SIG-M5 treated with dmso at 0.1 percent for 504 hours (cell line): ENCODE results near the gene ZNF280B.
"Not testable (repeated sequence)": the region's sequence is repeated elsewhere in the genome, so short reads cannot be mapped to it uniquely, and the experiment has no call there.

Experiments
- DNase-seq: peaks from one replicate; lab custom pipeline; 2025; ENCODE audit not compliant: unreplicated experiment; lab: John Stamatoyannopoulos, UW

ZNF280B gene

DNA sequence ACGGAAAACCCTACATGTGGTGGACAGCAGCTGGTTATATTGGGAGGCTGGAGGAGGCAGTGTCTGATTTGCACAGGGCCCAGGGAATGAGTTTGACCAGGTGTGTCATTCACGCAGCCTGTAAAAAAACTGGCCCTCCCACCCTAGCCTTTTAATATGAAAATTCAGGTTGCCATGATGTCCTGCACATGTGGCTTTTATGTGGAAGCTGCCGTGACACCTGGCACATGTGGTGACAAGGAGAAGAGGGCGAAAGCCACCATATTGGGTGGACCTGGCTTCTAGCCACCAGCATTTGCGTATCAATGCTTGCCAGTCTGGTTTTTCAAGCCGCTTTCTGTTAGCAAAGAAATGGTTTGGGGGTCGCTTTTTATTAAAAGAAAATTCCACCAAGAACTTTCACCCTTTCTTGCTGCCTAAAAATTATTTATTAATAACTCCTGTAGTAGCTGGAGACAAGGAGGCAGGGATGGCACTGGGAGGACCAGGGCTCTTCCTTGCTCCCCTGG is 43.4 kb downstream of the ZNF280B start:
- no peak for DNase-seq

- DNase-seq: no peak
These were observed 43.9 kb downstream of the ZNF280B start for GRCh38 chr22:22464541-22465054.

DNA sequence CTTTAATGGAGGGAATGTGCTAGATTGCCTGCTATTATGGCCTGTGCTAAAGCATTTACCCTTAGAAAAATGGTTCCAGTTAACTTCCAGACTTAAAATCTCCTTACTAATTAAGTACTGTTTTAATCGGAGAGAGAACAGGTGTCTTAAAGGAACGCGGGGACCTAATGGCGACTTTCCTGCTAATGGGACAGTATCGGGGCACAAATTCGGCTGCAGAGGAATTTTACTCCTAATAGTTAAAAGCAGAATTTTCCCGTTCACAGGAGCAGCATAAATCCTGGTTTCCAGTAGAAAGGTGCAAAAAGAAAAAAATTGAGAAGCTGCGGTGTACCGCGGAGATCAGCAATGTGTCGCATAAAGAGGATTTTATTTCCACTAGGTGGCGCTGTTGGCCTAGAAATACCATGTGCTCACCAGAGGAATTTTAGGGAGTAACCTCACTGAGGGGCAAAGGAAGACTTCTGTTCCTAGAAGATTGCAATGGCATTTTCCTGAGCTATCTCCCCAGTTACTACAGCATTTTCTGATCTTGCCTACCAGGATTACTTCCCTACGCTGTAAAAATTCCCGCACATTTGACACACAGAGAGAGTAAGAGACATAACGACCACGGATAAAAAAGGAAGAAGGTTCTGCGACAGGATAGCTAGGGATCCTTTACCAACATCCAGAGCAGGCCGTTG is 44.5 kb downstream of the ZNF280B start:
- peak; percentile 39 for DNase-seq

- DNase-seq: peak; percentile 1
These were observed 45.6 kb downstream of the ZNF280B start for GRCh38 chr22:22462813-22463567.

DNA sequence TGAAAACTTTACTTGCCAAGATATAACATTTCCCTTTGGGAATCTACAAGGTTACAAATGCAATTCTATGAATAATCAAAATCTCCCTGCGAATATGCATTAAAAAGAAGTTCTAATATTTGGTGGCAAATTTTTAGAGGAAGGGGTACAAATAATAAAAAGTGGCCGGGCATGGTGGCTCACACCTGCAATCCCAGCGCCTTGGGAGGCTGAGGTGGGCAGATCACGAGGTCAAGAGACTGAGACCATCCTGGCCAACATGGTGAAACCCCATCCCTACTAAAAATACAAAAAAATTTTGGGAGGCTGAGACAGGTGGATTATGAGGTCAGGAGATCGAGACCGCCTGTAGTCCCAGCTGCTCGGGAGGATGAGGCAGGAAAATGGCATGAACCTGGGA is 47.0 kb downstream of the ZNF280B start:
- no peak for DNase-seq

DNA sequence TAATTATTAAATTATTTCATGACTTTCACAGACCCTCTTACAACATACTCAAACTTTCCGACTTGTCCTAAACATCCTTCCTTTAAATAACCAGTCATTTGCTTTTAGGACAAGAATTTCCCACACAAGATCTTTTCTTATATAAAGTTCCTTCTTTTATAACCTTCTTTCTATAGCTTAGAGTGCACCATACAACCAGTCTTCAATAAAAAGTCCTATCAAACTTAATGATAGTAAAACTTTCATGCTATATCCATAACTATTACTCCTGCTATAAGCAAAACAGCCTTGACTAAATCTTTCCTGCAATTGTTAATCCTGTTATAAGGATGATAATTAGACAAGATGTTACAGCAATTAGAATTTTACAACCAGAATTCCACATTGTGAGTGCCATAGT is 47.4 kb downstream of the ZNF280B start:
- no peak for DNase-seq

GRCh38 chr22:22460635-22461034 is 47.9 kb downstream of the ZNF280B start:
- DNase-seq: peak; percentile 23

- DNase-seq: no peak
These were observed 48.5 kb downstream of the ZNF280B start for GRCh38 chr22:22460060-22460459.

GRCh38 chr22:22458896-22459588 is 49.5 kb downstream of the ZNF280B start:
- DNase-seq: no peak

DNA sequence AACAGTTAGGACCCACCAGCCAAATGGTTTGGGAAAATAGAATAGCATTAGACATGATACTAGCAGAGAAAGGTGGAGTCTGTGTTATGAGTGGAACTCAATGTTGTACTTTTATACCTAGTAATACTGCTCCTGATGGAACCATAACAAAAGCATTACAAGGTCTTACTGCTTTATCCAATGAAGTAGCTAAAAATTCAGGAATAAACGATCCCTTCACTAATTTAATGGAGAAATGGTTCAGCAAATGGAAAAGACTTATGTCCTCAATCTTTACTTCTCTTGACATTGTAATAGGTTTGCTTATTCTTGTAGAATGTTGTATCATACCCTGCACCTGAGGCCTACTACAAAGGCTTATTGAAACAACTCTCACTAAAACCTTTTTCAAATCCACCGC is 50.2 kb downstream of the ZNF280B start:
- no peak for DNase-seq

- no peak for DNase-seq
These were observed 53.5 kb downstream of the ZNF280B start for GRCh38 chr22:22454997-22455396.

DNA sequence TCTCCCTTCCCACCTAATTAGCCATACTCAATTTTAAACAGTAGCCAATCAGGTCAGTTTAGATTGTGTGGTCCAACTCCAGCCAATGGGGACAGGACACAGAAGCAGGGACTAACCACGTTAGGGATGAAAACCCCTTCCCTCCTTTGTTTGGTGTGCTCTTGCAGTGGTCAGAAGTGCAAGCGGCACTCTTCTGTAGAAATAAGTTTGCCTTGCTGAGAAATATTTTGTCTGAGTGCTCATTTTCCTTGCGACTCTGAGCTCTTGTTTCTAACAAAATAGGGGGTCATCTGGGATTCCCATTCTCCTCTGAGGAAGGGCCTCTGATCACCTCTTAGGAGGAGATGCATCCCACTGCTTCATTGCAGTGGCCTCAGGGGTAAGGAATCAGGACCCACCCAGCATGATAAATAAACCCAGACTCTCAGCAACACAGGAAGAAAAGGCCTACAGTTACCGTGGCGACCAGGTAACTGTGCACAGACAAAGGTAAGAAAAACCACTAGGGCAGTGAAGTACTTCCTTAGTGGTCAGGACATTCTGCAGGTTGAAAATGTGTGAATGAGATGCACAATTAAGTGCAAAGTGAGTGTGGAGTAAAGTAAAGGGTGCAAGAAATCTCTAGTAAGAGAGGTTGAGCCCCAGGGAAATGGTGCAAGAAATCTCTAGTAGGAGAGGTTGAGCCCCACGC is 55.4 kb downstream of the ZNF280B start:
- no peak for DNase-seq

- no peak for DNase-seq
These were observed 56.3 kb downstream of the ZNF280B start for GRCh38 chr22:22452211-22452610.

DNA sequence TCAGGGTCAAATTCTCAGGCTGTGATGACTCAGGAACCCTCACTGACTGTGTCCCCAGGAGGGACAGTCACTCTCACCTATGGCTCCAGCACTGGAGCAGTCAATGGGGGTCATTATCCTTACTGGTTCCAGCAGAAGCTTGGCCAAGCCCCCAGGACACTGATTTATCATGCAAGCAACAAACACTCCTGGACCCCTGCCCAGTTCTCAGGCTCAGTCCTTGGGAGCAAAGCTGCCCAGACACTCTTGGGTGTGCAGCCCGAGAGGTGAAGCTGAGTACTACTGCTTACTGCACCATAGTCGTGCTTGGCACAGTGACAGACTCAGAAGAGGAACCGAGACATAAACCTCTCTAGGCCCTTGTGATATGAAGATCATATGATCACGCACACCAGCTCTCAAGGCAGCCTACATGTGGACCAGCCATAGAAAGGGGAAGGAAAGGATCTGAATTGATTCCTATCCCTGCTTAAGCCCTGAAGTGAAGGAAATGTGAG is 58.2 kb downstream of the ZNF280B start:
- DNase-seq: peak; percentile 64

DNA sequence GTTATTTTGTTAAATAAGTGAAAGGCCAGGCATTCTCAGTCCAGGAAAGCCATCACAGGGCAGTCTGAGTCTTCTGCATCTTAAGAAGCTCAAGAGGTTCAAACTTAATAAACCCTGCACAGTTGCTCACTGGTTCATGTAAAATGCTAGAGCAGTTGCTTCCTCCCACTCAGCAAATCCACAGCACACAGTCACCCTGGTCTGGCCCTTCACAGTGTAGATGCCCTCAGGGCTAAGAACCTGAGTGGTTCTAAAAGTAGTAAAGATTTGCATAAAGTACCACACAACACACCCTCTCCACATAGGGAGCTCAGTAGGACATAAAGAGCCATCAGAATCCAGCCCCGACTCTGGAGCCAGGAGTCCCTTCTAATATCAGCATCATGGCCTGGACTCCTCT is 58.7 kb downstream of the ZNF280B start:
- DNase-seq: no peak

- no peak for DNase-seq
These were observed 62.0 kb downstream of the ZNF280B start for GRCh38 chr22:22446517-22446916.

DNA sequence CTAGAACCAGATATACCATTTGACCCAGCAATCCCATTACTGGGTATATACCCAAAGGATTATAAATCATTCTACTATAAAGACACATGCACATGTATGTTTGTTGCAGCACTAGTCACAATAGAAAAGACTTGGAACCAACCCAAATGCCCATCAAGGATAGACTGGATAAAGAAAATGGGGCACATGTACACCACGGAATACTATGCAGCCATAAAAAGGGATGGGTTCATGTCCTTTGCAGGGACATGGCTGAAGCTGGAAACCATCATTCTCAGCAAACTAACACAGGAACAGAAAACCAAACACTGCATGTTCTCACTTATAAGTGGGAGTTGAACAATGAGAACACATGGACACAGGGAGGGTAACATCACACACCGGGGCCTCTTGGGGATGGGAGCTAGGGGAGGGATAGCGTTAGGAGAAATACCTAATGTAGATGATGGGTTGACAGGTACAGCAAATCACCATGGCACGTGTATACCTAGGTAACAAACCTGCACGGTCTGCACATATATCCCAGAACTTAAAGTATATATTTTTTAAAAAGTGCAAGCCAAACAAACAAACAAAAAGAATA is 64.4 kb downstream of the ZNF280B start:
- DNase-seq: not testable (repeated sequence)

- no peak for DNase-seq
These were observed 65.4 kb downstream of the ZNF280B start for GRCh38 chr22:22442928-22443709.

GRCh38 chr22:22441626-22442025 is 66.9 kb downstream of the ZNF280B start:
- not testable (repeated sequence) for DNase-seq

DNA sequence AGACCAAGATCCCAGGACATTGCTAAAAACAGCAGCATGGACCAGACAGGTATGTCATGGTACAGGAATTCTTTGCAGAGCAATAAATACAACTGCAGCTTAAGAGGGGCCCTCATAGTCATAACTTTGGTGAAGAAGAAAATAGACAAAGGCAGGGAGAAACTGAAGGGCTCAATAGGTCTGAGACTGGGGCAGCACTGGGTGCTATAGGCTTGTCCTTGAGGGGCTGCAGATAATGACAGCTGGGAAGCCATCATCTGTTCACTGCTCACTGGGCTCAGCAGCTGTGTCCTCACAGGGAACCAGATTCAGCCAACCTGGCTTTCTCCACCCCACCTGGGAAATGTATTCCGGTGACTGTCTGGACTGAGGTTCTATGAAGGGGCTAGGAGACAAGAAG is 68.4 kb downstream of the ZNF280B start:
- DNase-seq: no peak
